GM19240 (cell line): ENCODE measurements around the gene CNGA1.
"Not testable (repeated sequence)": the region's sequence is repeated elsewhere in the genome, so short reads cannot be mapped to it uniquely, and the experiment has no call there.

Experiments used
- DNase-seq: peaks from one replicate; pipeline ENCODE4 v3.0.0; 2011; ENCODE audit warnings: low spot score; ENCODE audit not compliant: insufficient read length

The CNGA1 gene

GRCh38 chr4:47972721-47973120 lies 43.8 kb downstream of the CNGA1 start:
- no peak for DNase-seq

- DNase-seq, result no peak
These were observed 44.3 kb downstream of the CNGA1 start for GRCh38 chr4:47972181-47972580.

- no peak for DNase-seq
These were observed 47.6 kb downstream of the CNGA1 start for GRCh38 chr4:47968847-47969246.

- no peak for DNase-seq
These were observed 61.8 kb downstream of the CNGA1 start for GRCh38 chr4:47954677-47955076.

- DNase-seq, result no peak
These were observed 62.2 kb downstream of the CNGA1 start for GRCh38 chr4:47954245-47954644.

GRCh38 chr4:47945930-47946726 lies 70.4 kb downstream of the CNGA1 start:
- DNase-seq, result no peak

- DNase-seq, result no peak
These were observed 74.2 kb downstream of the CNGA1 start for GRCh38 chr4:47942081-47942819.

- no peak for DNase-seq
These were observed 77.0 kb downstream of the CNGA1 start for GRCh38 chr4:47939456-47939855.

- DNase-seq, result no peak
These were observed 80.1 kb downstream of the CNGA1 start for GRCh38 chr4:47936336-47936735.

GRCh38 chr4:47933840-47934239 lies 82.6 kb downstream of the CNGA1 start:
- DNase-seq, result no peak

- DNase-seq, result no peak
These were observed 85.3 kb downstream of the CNGA1 start for GRCh38 chr4:47930971-47931804.

GRCh38 chr4:47929682-47930201 lies 86.7 kb downstream of the CNGA1 start:
- DNase-seq, result no peak

- DNase-seq, result peak; percentile 36
These were observed 89.7 kb downstream of the CNGA1 start for GRCh38 chr4:47926667-47927258.

- DNase-seq, result not testable (repeated sequence)
These were observed 93.2 kb downstream of the CNGA1 start for GRCh38 chr4:47923261-47923608.

GRCh38 chr4:47922436-47923260 lies 93.8 kb downstream of the CNGA1 start:
- DNase-seq, result not testable (repeated sequence)

- DNase-seq, result not testable (repeated sequence)
These were observed 99.3 kb downstream of the CNGA1 start for GRCh38 chr4:47917163-47917562.

GRCh38 chr4:47915378-47915777 lies 101.1 kb downstream of the CNGA1 start:
- no peak for DNase-seq

- no peak for DNase-seq
These were observed 101.6 kb downstream of the CNGA1 start for GRCh38 chr4:47914926-47915237.

GRCh38 chr4:47914220-47914925 lies 102.1 kb downstream of the CNGA1 start, which contains the start of gene NFXL1:
Gene NFXL1 (minus strand): TSS chr4:47914583. CDS start chr4:47914203, 380 bp downstream.
- peak; percentile 83 for DNase-seq

GRCh38 chr4:47913861-47914219 lies 102.6 kb downstream of the CNGA1 start:
- DNase-seq, result no peak
